CD8-positive, alpha-beta memory T cell (primary cell): ENCODE measurements around the gene SDF4. TPM values are rescaled to one million over a fixed set of nuclear protein-coding genes. Genes with fewer than 3 reads are reported as not detected.
"Not testable (repeated sequence)": the region's sequence is repeated elsewhere in the genome, so short reads cannot be mapped to it uniquely, and the experiment has no call there.

Source experiments
- CTCF ChIA-PET: fragments of 350-600 bp; sonication (Branson Sonifier 250); formaldehyde crosslinking; loops from one replicate; lab custom pipeline; 2021; ENCODE audit warnings: antibody characterized with exemption; lab: Charles Lee
- POLR2A ChIA-PET: fragments of 350-600 bp; sonication (Branson Sonifier 250); formaldehyde crosslinking; loops from one replicate; lab custom pipeline; 2021; ENCODE audit warnings: antibody characterized with exemption; lab: Charles Lee
- DNase-seq, 5 donors: peaks; one replicate each; pipeline versions ENCODE4 v3.0.0 to v3.0.0-alpha.2; 2020 to 2022; ENCODE audit warnings: mixed read lengths in 1 of 5
- H3K27ac ChIP-seq: one replicate; pipeline ENCODE4 v1.7.0; 2013; ENCODE audit warnings: low read depth, mild to moderate bottlenecking, low read length, moderate library complexity
- H3K27me3 ChIP-seq: 2 replicates; pipeline ENCODE4 v1.7.0; 2013; ENCODE audit warnings: low read length, mild to moderate bottlenecking; ENCODE audit not compliant: insufficient read depth, poor library complexity, severe bottlenecking
- H3K36me3 ChIP-seq: 2 replicates; pipeline ENCODE4 v1.7.0; 2013; ENCODE audit warnings: mild to moderate bottlenecking, low read length, moderate library complexity; ENCODE audit not compliant: insufficient read depth
- H3K4me1 ChIP-seq: 2 replicates; pipeline ENCODE4 v1.7.0; 2013; ENCODE audit warnings: mild to moderate bottlenecking, low read length, moderate library complexity; ENCODE audit not compliant: insufficient read depth
- H3K4me3 ChIP-seq: 2 replicates; pipeline ENCODE4 v1.7.0; 2013; ENCODE audit warnings: mild to moderate bottlenecking, low read length
- H3K9me3 ChIP-seq: 2 replicates; pipeline ENCODE4 v1.7.0; 2013; ENCODE audit warnings: mild to moderate bottlenecking, low read length
- H3K27ac Mint-ChIP-seq, 8 donors: one replicate each; pipeline ENCODE4 v1.8.0; 2020 to 2021; ENCODE audit warnings: mixed read lengths in 8 of 8, mild to moderate bottlenecking in 6 of 8, inconsistent platforms in 3 of 8, moderate library complexity in 3 of 8
- H3K27me3 Mint-ChIP-seq, 2 donors: one replicate each; pipeline ENCODE4 v1.8.0; 2020 to 2021; ENCODE audit warnings: mixed read lengths in 2 of 2, mild to moderate bottlenecking in 1 of 2, moderate library complexity in 1 of 2
- H3K36me3 Mint-ChIP-seq, 3 donors: one replicate each; pipeline ENCODE4 v1.8.0; 2020 to 2021; ENCODE audit warnings: mixed read lengths in 3 of 3, inconsistent platforms in 1 of 3, mild to moderate bottlenecking in 1 of 3
- H3K4me1 Mint-ChIP-seq, 3 donors: one replicate each; pipeline ENCODE4 v1.8.0; 2020 to 2021; ENCODE audit warnings: mixed read lengths in 3 of 3, inconsistent platforms in 1 of 3, mild to moderate bottlenecking in 1 of 3
- H3K4me3 Mint-ChIP-seq, 7 donors: one replicate each; pipeline ENCODE4 v1.8.0; 2020 to 2021; ENCODE audit warnings: mixed read lengths in 7 of 7, mild to moderate bottlenecking in 6 of 7, moderate library complexity in 4 of 7, inconsistent platforms in 2 of 7
- H3K9me3 Mint-ChIP-seq, 5 donors: one replicate each; pipeline ENCODE4 v1.8.0; 2020 to 2022; ENCODE audit warnings: mixed read lengths in 5 of 5, mild to moderate bottlenecking in 3 of 5, moderate library complexity in 2 of 5, inconsistent platforms in 1 of 5
- polyA plus RNA-seq: library from polyadenylated mRNA; unstranded; fragments of 300-500 nt; fragmentation: Illumina TruSeq; gene quantifications from one replicate; pipeline ENCODE4 v1.2.3, GENCODE V29; 2021
- total RNA-seq, 2 experiments: library from RNA; stranded (reverse); gene quantifications; one replicate each; pipeline ENCODE4 v1.2.3, GENCODE V29; 2021

The SDF4 gene
- total and polyA plus RNA-seq, 3 experiments from 2014 or later = 108 to 169 (median 158) TPM

- Histone ChIP-seq H3K36me3 (no peaks in the 10 kb centered on the region), H3K27ac (no peak overlapping the region), H3K9me3 (no peaks in the 10 kb centered on the region), H3K27me3 (peaks cover 3% of the 10 kb centered on the region), H3K4me1 (no peaks in the 10 kb centered on the region), H3K4me3 (no peak overlapping the region)
- H3K9me3 Mint-ChIP-seq = no peaks in the 10 kb centered on the region
- no peak overlapping the region for H3K4me3 Mint-ChIP-seq
- peaks cover 0 to 4% (median 0%) of the 10 kb centered on the region in 3 donors for H3K4me1 Mint-ChIP-seq
- no peak overlapping the region for H3K27ac Mint-ChIP-seq
- peak in 3 of 5 donors; percentile 0 to 43 (median 0) for DNase-seq
- ChIA-PET POLR2A (no interaction called here), CTCF (interaction anchor here (0.9 kb wide), 1 partner anchor 58 kb away, joined by 3 read pairs; no protein-coding TSS in a partner anchor)
- no peaks in the 10 kb centered on the region for H3K36me3 Mint-ChIP-seq
- H3K27me3 Mint-ChIP-seq = peaks cover 7 to 11% of the 10 kb centered on the region in 2 donors
These were observed 51.6 kb downstream of the SDF4 start for GRCh38 chr1:1179983-1180861.

DNA sequence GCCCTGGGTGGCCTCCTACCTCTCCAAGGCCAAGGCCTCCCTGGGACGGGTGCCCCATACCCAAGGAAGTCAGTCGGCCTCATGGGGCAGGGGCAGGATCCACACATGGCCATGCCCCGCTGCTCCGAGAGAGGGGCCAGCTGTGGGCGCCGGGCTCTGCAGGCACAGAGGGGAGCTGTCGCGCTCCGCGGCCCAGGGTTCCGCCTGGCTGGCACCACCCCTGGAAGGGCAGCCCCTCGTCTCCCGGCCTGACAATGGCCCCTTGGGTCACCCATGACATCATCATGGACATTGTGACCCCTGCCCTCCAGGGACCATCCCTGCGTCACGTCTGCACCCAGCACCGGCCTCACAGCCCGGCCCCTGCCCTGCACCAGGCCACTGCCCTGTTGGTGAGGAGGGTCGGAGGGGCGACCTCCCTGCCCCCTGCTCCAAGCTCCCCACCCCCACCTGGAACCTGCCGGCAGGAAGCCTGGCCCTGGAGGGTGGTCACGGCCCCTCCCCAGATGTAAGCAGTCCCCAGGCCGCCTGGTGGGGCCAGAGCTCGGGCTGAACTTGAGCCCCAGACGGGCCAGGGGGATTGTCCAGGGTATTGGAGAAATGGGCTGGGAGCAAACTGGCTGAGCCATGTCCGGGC is 52.3 kb downstream of the SDF4 start:
- H3K4me1 Mint-ChIP-seq = peaks cover 0 to 4% (median 1%) of the 10 kb centered on the region in 3 donors
- POLR2A ChIA-PET = no interaction called here

GRCh38 chr1:1178794-1179331 is 52.9 kb downstream of the SDF4 start:
- Histone ChIP-seq H3K27ac (no peak overlapping the region), H3K36me3 (no peaks in the 10 kb centered on the region), H3K4me1 (peaks cover 3% of the 10 kb centered on the region), H3K9me3 (no peaks in the 10 kb centered on the region), H3K4me3 (no peak overlapping the region), H3K27me3 (peaks cover 3% of the 10 kb centered on the region)
- ChIA-PET CTCF (no interaction called here), POLR2A (no interaction called here)
- Mint-ChIP-seq H3K4me1 (peaks cover 0 to 5% (median 4%) of the 10 kb centered on the region in 3 donors), H3K27me3 (peaks cover 7 to 11% of the 10 kb centered on the region in 2 donors), H3K36me3 (no peaks in the 10 kb centered on the region), H3K9me3 (no peaks in the 10 kb centered on the region), H3K4me3 (no peak overlapping the region), H3K27ac (no peak overlapping the region)
- peak in 1 of 5 donors; percentile 41 for DNase-seq

More for the DNA sequence above, 52.3 kb downstream of the SDF4 start:
- Mint-ChIP-seq H3K27ac (no peak overlapping the region), H3K9me3 (no peaks in the 10 kb centered on the region), H3K36me3 (no peaks in the 10 kb centered on the region), H3K4me3 (no peak overlapping the region), H3K27me3 (peaks cover 7 to 11% of the 10 kb centered on the region in 2 donors)
- peaks cover 1% of the 10 kb centered on the region for H3K4me1 ChIP-seq
- CTCF ChIA-PET = no interaction called here
- no peaks in the 10 kb centered on the region for H3K9me3 ChIP-seq
- peak in 3 of 5 donors; percentile 0 to 42 (median 0) for DNase-seq
- no peak overlapping the region for H3K27ac ChIP-seq
- H3K36me3 ChIP-seq = no peaks in the 10 kb centered on the region
- H3K4me3 ChIP-seq = no peak overlapping the region
- H3K27me3 ChIP-seq = peaks cover 3% of the 10 kb centered on the region

GRCh38 chr1:1177452-1178206 is 54.2 kb downstream of the SDF4 start:
- H3K9me3 ChIP-seq = no peaks in the 10 kb centered on the region
- H3K27me3 ChIP-seq = peaks cover 3% of the 10 kb centered on the region
- no peaks in the 10 kb centered on the region for H3K9me3 Mint-ChIP-seq
- H3K4me1 ChIP-seq = peaks cover 10% of the 10 kb centered on the region
- POLR2A ChIA-PET = no interaction called here
- no peak overlapping the region for H3K27ac ChIP-seq
- H3K27me3 Mint-ChIP-seq = peaks cover 7 to 11% of the 10 kb centered on the region in 2 donors
- no peak overlapping the region for H3K4me3 Mint-ChIP-seq
- no peaks in the 10 kb centered on the region for H3K36me3 ChIP-seq
- CTCF ChIA-PET = no interaction called here
- H3K4me3 ChIP-seq = no peak overlapping the region
- H3K4me1 Mint-ChIP-seq = peaks cover 0 to 12% (median 4%) of the 10 kb centered on the region in 3 donors
- peak overlapping the region in 1 of 8 donors; percentile 54 for H3K27ac Mint-ChIP-seq
- no peak for DNase-seq
- H3K36me3 Mint-ChIP-seq = no peaks in the 10 kb centered on the region

GRCh38 chr1:1176931-1177330 is 54.9 kb downstream of the SDF4 start:
- no peaks in the 10 kb centered on the region for H3K36me3 Mint-ChIP-seq
- no peaks in the 10 kb centered on the region for H3K9me3 Mint-ChIP-seq
- H3K27me3 Mint-ChIP-seq = peaks cover 8 to 16% of the 10 kb centered on the region in 2 donors
- H3K4me3 Mint-ChIP-seq = peak overlapping the region in 1 of 7 donors; percentile 7
- no peak overlapping the region for H3K27ac Mint-ChIP-seq
- Histone ChIP-seq H3K27me3 (no peaks in the 10 kb centered on the region), H3K4me1 (peaks cover 15% of the 10 kb centered on the region), H3K27ac (no peak overlapping the region), H3K4me3 (no peak overlapping the region), H3K9me3 (no peaks in the 10 kb centered on the region), H3K36me3 (no peaks in the 10 kb centered on the region)
- ChIA-PET POLR2A (no interaction called here), CTCF (no interaction called here)
- DNase-seq = no peak
- peaks cover 3 to 17% (median 9%) of the 10 kb centered on the region in 3 donors for H3K4me1 Mint-ChIP-seq

- peaks cover 15% of the 10 kb centered on the region for H3K4me1 ChIP-seq
- H3K4me3 Mint-ChIP-seq, H3K4me3 ChIP-seq, H3K27ac Mint-ChIP-seq, H3K9me3 ChIP-seq, DNase-seq, POLR2A ChIA-PET, CTCF ChIA-PET, H3K27me3 ChIP-seq, H3K9me3 Mint-ChIP-seq, H3K36me3 Mint-ChIP-seq, H3K27ac ChIP-seq, H3K36me3 ChIP-seq: not testable (repeated sequence)
- Mint-ChIP-seq H3K4me1 (peaks cover 3 to 19% (median 9%) of the 10 kb centered on the region in 3 donors), H3K27me3 (peaks cover 8 to 11% of the 10 kb centered on the region in 2 donors)
These were observed 55.6 kb downstream of the SDF4 start for GRCh38 chr1:1176063-1176761.

DNA sequence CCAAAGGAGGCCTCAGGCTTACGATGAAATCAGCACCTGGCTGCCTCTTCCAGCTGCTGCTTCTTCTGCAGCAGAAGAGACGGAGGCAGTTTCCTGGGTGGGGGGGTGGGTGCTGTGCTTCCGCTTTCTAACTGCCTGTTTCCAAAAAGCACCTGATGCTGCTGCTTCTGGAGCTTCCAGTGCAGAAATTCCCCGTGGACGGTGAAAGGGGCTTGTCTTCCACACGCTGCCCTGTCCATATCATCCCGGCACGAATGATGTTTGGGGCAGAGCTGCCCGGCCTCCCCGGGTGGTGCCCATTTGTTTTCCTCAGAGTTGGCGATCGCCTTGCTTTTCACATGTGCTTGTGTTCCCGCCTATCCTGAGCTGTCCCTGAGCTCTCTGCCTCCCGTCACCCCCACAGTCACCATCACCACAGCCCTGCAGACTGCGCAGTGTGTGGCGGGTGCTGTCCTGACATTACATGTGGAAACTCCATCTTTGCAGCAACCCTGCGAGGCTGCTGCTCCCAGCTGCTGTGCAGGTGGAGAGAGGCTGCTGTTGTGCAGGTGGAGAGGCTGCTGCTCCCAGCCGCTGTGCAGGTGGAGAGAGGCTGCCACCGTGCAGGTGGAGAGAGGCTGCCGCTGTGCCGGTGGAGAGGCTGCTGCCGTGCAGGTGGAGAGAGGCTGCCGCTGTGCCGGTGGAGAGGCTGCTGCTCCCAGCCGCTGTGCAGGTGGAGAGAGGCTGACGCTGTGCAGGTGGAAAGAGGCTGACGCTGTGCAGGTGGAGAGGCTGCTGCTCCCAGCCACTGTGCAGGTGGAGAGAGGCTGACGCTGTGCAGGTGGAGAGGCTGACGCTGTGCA is 56.4 kb downstream of the SDF4 start:
- Histone ChIP-seq H3K36me3 (no peaks in the 10 kb centered on the region), H3K4me3 (no peak overlapping the region), H3K9me3 (no peaks in the 10 kb centered on the region), H3K4me1 (peaks cover 15% of the 10 kb centered on the region), H3K27me3 (no peaks in the 10 kb centered on the region), H3K27ac (no peak overlapping the region)
- POLR2A ChIA-PET = no interaction called here
- peaks cover 8 to 9% of the 10 kb centered on the region in 2 donors for H3K27me3 Mint-ChIP-seq
- H3K36me3 Mint-ChIP-seq = no peaks in the 10 kb centered on the region
- DNase-seq = no peak
- CTCF ChIA-PET = no interaction called here
- H3K4me1 Mint-ChIP-seq = peaks cover 3 to 19% (median 9%) of the 10 kb centered on the region in 3 donors
- no peak overlapping the region for H3K4me3 Mint-ChIP-seq
- no peaks in the 10 kb centered on the region for H3K9me3 Mint-ChIP-seq
- no peak overlapping the region for H3K27ac Mint-ChIP-seq
